ENCODE data around the gene FBXO33.

Gene FBXO33

GRCh38 chr14:39430762-39431415, 1.3 kb downstream of the FBXO33 start:
- DNase-seq = no peak

DNA sequence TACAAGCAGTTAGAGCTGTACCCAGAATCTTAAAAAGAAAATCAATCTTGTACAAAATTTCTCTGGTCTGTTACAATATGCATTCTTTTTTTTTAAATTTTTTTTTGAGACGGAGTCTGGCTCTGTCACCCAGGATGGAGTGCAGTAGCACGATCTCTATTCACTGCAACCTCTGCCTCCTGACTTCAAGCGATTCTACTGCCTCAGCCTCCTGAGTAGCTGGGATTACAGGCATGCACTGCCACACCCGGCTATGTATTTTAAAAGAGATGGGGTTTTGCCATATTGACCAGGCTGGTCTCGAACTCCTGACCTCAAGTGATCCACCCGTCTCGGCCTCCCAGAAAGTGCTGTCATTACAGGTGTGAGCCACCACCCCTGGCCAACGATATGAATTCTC, 4.1 kb downstream of the FBXO33 start:
- DNase-seq = no peak

- peak; percentile 16 for DNase-seq
Observed at GRCh38 chr14:39426605-39427004, 5.6 kb downstream of the FBXO33 start.

DNA sequence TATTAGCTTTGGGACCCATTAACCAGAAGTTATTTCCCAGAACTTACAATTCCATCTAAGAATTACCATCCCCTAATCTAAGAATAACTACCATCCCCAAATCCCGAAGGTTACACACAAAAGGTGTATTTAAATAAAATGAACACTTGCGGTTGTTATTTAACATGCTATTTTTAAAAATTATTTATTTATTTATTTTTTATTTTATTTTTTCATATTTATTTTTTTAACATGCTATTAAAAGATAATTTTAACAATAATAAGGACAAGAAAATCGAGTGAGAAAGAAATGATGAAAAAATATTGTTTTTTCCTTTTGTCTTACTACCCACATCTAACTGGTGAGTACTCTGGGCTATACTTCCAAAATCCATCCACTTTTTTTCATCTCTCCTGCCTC, 6.3 kb downstream of the FBXO33 start:
- DNase-seq = no peak

DNA sequence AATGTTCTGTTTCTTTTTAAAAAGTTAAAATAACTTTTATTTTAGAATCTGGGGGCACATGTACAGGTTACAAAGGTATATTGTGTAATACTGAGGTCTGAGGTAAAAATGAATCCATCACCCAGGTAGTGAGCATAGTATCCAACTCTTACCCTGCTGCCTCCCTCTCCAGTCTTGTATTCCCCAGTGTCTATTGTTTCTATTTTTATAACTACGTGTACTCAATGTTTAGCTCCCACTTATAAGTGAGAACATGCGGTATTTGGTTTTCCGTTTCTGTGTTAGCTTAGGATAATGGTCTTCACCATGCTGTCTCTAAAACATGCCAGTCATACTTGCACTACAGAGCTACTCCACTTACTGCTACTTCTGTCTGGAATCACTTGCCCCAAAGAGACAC, 8.4 kb downstream of the FBXO33 start:
- DNase-seq = peak; percentile 40

DNA sequence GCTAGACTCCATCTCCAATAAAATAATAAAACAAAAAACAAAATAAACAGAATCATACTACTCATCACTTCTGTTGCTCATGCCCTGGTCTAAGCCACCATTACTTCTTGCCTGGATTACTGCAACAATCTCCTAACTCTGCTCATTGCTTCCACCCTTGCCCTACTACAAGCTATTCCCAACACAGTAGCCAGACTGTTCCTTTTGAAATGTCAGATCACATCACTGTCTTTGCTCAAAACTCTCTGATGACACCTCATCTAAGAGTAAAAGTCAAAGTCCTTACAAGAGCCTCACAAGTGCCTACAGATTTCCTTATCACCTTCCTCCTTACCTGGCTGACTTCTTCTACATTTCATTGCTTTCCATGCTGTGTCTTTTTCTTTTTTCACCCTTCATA, 10.0 kb downstream of the FBXO33 start:
- DNase-seq = no peak

GRCh38 chr14:39419272-39419671, 13.0 kb downstream of the FBXO33 start:
- DNase-seq = no peak

DNA sequence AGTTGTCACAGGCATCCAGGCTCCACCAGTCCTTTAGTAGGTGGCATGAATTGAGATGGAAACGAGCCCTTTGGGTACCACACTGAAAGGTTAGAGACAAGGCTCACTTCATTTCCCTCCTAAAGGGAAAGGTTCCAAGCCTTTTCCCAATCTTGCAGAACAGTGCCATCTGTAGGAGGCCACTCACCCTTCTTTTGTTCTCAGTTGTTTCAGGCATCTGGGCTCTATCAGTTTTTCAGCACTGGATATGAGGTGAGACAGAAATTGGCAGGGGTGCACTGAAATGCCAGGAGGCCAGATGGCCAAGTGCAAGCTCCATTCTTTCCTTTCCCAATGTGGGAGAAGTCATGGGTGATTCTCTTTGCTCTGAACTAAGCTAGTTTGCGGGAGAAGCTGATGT, 15.2 kb downstream of the FBXO33 start:
- no peak for DNase-seq

DNA sequence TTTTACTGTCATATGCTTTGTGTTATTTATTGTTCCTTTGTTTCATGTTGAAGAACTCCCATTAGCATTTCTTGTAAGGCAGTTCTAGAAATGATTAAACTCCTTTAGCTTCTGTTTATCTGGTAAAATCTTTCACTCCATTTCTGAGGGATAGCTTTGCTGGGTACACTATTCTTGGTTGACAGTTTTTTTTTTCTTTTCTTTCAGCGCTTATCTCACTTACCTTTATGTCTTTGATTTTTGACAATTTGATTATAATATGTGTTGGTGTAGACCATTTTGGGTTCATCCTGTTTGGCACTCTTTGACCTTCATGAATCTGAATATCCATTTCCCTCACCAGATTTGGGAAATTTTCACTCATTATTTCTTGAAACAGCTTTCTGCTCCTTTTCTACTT, 16.2 kb downstream of the FBXO33 start:
- DNase-seq = no peak

DNA sequence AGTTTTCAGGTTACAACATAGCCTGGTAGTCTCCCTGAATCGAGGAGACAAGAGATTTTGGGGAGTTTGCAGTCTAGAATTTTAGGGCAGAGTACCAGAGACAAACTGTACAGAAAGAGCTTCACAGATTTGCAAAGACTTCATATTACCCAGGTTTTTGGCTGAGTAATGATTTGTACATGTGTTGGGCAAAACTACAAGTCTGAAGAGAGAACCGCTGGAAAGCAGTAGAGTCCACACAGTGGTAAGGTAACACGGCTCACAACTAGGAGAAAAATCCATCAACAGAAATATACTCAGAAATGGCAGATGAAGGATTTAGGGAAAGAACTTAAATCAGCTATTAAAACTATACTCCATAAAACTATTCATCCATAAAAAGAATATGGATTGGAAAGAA, 25.7 kb downstream of the FBXO33 start:
- DNase-seq = no peak

DNA sequence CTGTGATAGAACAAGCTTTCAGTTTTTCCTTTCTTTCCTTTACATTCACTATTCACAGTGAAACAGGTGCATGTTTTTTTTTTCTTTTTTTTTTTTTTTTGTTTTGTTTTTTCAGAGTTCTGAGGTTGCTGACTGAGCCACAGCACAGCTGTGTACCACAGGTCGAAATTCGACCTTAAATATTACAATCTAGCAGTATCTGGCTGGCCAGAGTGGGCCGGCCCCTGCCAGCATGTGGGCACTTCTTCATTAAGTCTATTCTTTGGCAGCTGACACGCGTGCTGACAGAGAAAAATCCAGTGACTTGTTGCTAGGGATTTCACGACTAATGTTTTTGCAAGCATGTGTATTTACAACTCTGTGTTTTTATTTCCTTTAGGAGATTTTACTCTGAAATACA, 33.9 kb downstream of the FBXO33 start:
- DNase-seq = no peak

GRCh38 chr14:39396448-39396847, 35.8 kb downstream of the FBXO33 start:
- no peak for DNase-seq

DNA sequence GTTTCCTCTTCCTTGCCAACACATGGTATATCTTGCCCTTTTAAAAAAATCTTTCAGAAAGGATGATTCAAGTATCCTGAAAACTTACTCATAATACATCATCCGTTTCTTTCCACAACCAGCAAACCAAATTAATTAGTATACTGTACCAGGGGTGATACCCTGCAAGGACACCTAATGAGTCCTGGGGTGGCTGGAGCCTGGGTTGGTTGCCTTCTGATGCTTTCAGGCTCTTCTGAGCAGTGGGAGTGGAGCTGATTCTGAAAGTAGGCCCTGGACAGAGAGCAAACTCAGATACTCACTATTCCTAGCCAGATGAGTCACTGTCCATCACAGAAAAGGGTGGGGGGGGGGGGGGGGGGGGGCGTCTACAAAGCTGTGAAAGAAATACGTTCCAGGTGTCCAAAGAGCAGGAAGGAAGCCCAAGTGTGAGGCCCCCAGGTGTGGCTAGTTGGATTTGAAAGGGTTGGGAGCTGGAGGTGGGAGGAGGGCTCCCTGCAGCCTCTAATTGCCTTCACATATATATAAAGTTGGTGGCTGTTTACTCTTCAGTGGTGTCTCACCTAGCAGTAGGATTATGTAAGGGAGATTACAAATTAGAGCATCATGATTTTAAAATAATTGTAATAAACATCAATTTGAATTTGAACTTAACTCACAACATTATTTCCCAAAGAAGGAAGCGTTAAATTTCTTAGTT, 36.5 kb downstream of the FBXO33 start:
- DNase-seq = no peak

- no peak for DNase-seq
Observed at GRCh38 chr14:39393289-39393688, 38.9 kb downstream of the FBXO33 start.

GRCh38 chr14:39384177-39384576, 48.1 kb downstream of the FBXO33 start:
- no peak for DNase-seq

DNA sequence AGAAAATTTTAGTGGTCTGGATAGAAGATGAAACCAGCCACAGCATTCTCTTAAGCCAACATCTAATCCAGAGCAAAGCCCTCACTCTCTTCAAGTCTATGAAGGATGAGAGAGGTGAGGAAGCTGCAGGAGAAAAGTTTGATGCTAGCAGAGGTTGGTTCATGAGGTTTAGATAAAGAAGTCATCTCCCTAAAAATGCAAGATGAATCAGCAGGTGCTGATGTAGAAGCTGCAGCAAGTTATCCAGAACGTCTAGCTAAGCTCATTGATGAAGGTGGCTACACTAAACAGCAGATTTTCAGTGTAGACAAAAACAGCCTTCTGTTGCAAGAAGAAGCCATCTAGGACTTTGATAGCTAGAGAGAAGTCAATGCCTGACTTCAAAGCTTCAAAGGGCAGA, 48.5 kb downstream of the FBXO33 start:
- no peak for DNase-seq

DNA sequence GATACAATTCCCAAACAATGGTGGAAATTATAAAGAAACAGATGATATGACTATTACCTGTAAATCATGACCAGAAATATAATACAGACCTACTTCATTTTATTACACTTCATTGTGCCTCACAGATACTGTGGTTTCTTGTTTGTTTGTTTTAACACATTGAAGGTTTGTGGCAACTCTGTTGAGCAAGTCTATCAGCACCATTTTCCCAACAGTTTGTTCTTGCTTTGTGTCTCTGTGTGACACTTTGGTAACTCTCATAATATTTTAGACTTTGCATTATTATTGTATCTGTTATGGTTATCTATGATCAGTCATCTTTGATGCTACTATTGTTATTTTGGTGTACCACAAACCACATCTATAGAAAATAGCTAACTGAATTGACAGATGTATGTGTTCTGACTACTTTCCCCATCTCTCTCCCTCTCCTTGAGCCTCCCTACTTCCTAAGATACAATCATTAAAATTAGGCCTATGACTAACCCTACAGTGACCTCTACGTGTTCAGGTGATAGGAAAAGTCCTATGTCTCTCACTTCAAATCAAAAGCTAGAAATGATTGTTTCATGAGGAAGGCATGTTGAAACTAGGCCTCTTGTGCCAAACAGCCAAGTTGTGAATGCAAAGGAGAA, 49.1 kb downstream of the FBXO33 start:
- no peak for DNase-seq

- DNase-seq = no peak
Observed at GRCh38 chr14:39382463-39382862, 49.8 kb downstream of the FBXO33 start.

- no peak for DNase-seq
Observed at GRCh38 chr14:39381366-39381765, 50.9 kb downstream of the FBXO33 start.

GRCh38 chr14:39376667-39377403, 55.4 kb downstream of the FBXO33 start:
- DNase-seq = no peak

DNA sequence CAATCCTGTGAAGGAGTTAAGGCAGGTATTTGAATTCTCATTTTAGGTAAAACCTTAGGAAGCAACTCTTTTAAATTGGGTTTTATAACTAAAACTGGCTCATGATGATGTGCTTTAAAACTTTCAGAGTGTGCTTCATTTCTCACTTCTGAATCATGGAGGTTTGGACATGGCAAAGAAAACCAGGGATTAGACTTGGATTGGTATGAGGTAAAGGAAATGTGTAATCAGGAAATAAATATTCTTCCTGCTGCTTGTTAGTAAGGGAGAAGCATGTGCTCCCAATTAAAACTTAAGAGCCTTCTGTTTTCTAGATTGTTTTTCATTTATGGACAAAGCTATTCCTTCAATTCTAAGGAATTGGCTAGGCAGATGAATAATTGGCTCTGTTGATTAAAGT, 57.4 kb downstream of the FBXO33 start:
- no peak for DNase-seq

GRCh38 chr14:39372656-39373055, 59.6 kb downstream of the FBXO33 start:
- DNase-seq = no peak

- DNase-seq = no peak
Observed at GRCh38 chr14:39370415-39370814, 61.8 kb downstream of the FBXO33 start.

- no peak for DNase-seq
Observed at GRCh38 chr14:39369029-39369428, 63.2 kb downstream of the FBXO33 start.

Measured in NCI-H526 treated with DMSO at 0.1 percent for 48 hours (cell line).